Measurements from ENCODE around the gene ZBTB5. TPM values are rescaled to one million over a fixed set of nuclear protein-coding genes. Genes with fewer than 3 reads are reported as not detected.
A peak's percentile ranks its signal among the peaks of the same experiment; 100 is the strongest.
"Not testable (repeated sequence)": the region's sequence is repeated elsewhere in the genome, so short reads cannot be mapped to it uniquely, and the experiment has no call there.

The ZBTB5 gene
- total and polyA plus RNA-seq, 4 donors = 2.4 to 9.4 (median 6.5) TPM

- H3K9me3 ChIP-seq (ENCODE audit: control insufficient read depth in 4 of 4, low read length in 3 of 4) = no peaks in the 10 kb centered on the region
- no peaks in the 10 kb centered on the region for H3K27me3 ChIP-seq (ENCODE audit: control insufficient read depth in 4 of 4, insufficient read depth in 4 of 4, low read length in 3 of 4)
- H3K4me3 ChIP-seq (ENCODE audit: low read depth in 1 of 3, low read length in 3 of 3) = no peak overlapping the region
- peak overlapping the region in 1 of 2 donors; percentile 98 for H3K27ac ChIP-seq (ENCODE audit: low read depth in 1 of 2, low read length in 2 of 2)
- 59% methylated on average over 6 of the region's 6 CpGs for WGBS
- peaks cover 31 to 91% (median 83%) of the 10 kb centered on the region in 4 donors for H3K4me1 ChIP-seq (ENCODE audit: control insufficient read depth in 4 of 4, insufficient read depth in 4 of 4, low read length in 3 of 4)
- peak in 1 of 2 donors; percentile 66 for TF ChIP-seq HNF4A (conservative IDR thresholded peaks at IDR 0.05)
- peak; percentile 56 to 94 for TF ChIP-seq EGR1 (IDR thresholded peaks at IDR 0.05; ENCODE audit: low read depth in 2 of 2)
- TF ChIP-seq RXRA (IDR thresholded peaks at IDR 0.05) = peak; percentile 26 to 75
- no peak for TF ChIP-seq REST (IDR thresholded peaks at IDR 0.05)
- TF ChIP-seq MAX (IDR thresholded peaks at IDR 0.05) = no peak
- no peak overlapping the region for H3K9ac ChIP-seq (ENCODE audit: low read depth in 1 of 2, low read length in 2 of 2)
- DNase-seq (ENCODE audit: low spot score) = no peak
- peaks cover 13 to 27% (median 20%) of the 10 kb centered on the region in 4 donors for H3K36me3 ChIP-seq (ENCODE audit: control insufficient read depth in 4 of 4, insufficient read depth in 3 of 4, low read depth in 1 of 4, low read length in 3 of 4)
These were observed 38.4 kb downstream of the ZBTB5 start for GRCh38 chr9:37426846-37427245.

- DNase-seq (ENCODE audit: low spot score); H3K9me3 ChIP-seq (ENCODE audit: control insufficient read depth in 4 of 4, low read length in 3 of 4); H3K4me3 ChIP-seq (ENCODE audit: low read depth in 1 of 3, low read length in 3 of 3); H3K27me3 ChIP-seq (ENCODE audit: control insufficient read depth in 4 of 4, insufficient read depth in 4 of 4, low read length in 3 of 4): not testable (repeated sequence)
- TF ChIP-seq HNF4A (conservative IDR thresholded peaks at IDR 0.05) = peak in 1 of 2 donors; percentile 19
- Histone ChIP-seq H3K27ac (ENCODE audit: low read depth in 1 of 2, low read length in 2 of 2) (peak overlapping the region; percentile 24 to 98), H3K4me1 (ENCODE audit: control insufficient read depth in 4 of 4, insufficient read depth in 4 of 4, low read length in 3 of 4) (peaks cover 33 to 91% (median 84%) of the 10 kb centered on the region in 4 donors), H3K36me3 (ENCODE audit: control insufficient read depth in 4 of 4, insufficient read depth in 3 of 4, low read depth in 1 of 4, low read length in 3 of 4) (peaks cover 10 to 25% (median 17%) of the 10 kb centered on the region in 4 donors), H3K9ac (ENCODE audit: low read depth in 1 of 2, low read length in 2 of 2) (peak overlapping the region in 1 of 2 donors; percentile 33)
- 75% methylated on average over 15 of the region's 15 CpGs for WGBS
These were observed 38.8 kb downstream of the ZBTB5 start for GRCh38 chr9:37426431-37426830.

- Histone ChIP-seq H3K4me1 (ENCODE audit: control insufficient read depth in 4 of 4, insufficient read depth in 4 of 4, low read length in 3 of 4) (peaks cover 30 to 87% (median 74%) of the 10 kb centered on the region in 4 donors), H3K4me3 (ENCODE audit: low read depth in 1 of 3, low read length in 3 of 3) (peak overlapping the region in 2 of 3 donors; percentile 82 to 90), H3K27ac (ENCODE audit: low read depth in 1 of 2, low read length in 2 of 2) (peak overlapping the region; percentile 7 to 98), H3K9ac (ENCODE audit: low read depth in 1 of 2, low read length in 2 of 2) (no peak overlapping the region), H3K27me3 (ENCODE audit: control insufficient read depth in 4 of 4, insufficient read depth in 4 of 4, low read length in 3 of 4) (no peaks in the 10 kb centered on the region), H3K9me3 (ENCODE audit: control insufficient read depth in 4 of 4, low read length in 3 of 4) (no peaks in the 10 kb centered on the region), H3K36me3 (ENCODE audit: control insufficient read depth in 4 of 4, insufficient read depth in 3 of 4, low read depth in 1 of 4, low read length in 3 of 4) (peaks cover 9 to 23% (median 13%) of the 10 kb centered on the region in 4 donors)
- DNase-seq (ENCODE audit: low spot score) = no peak
- no peak for TF ChIP-seq ATF3 (IDR thresholded peaks at IDR 0.05)
- no peak for TF ChIP-seq GABPA (IDR thresholded peaks at IDR 0.05 in 1 of 2, conservative IDR thresholded peaks at IDR 0.05 in 1 of 2)
- TF ChIP-seq SP1 (IDR thresholded peaks at IDR 0.05) = no peak
- TF ChIP-seq CTCF (IDR thresholded peaks at IDR 0.05; ENCODE audit: low read depth, low read length, missing input control) = no peak
- TF ChIP-seq ZBTB33 (IDR thresholded peaks at IDR 0.05) = no peak
- no peak for TF ChIP-seq REST (IDR thresholded peaks at IDR 0.05)
- TF ChIP-seq HNF4G (IDR thresholded peaks at IDR 0.05) = no peak
- TF ChIP-seq JUND (IDR thresholded peaks at IDR 0.05) = no peak
- WGBS = 31% methylated on average over 11 of the region's 11 CpGs
These were observed 39.9 kb downstream of the ZBTB5 start for GRCh38 chr9:37425298-37425752.

Measured in liver (tissue), 9 donors.